Osteocyte (in vitro differentiated cells): ENCODE data around the gene HSPB7. TPM values are rescaled to one million over a fixed set of nuclear protein-coding genes. Genes with fewer than 3 reads are reported as not detected.
"Not testable (repeated sequence)": the region's sequence is repeated elsewhere in the genome, so short reads cannot be mapped to it uniquely, and the experiment has no call there.

Source experiments
- DNase-seq: peaks from one replicate; pipeline ENCODE4 v3.0.0; 2021; ENCODE audit warnings: mixed read lengths; ENCODE audit not compliant: unreplicated experiment; ENCODE audit errors: extremely low spot score
- H3K27ac Mint-ChIP-seq: one replicate; pipeline ENCODE4 v1.8.0; 2021; ENCODE audit warnings: mild to moderate bottlenecking, mixed read lengths; ENCODE audit not compliant: unreplicated experiment
- H3K27me3 Mint-ChIP-seq: one replicate; pipeline ENCODE4 v1.8.0; 2021; ENCODE audit warnings: mixed read lengths; ENCODE audit not compliant: unreplicated experiment
- H3K36me3 Mint-ChIP-seq: one replicate; pipeline ENCODE4 v1.8.0; 2021; ENCODE audit warnings: mixed read lengths; ENCODE audit not compliant: unreplicated experiment
- H3K4me1 Mint-ChIP-seq: one replicate; pipeline ENCODE4 v1.8.0; 2021; ENCODE audit warnings: mixed read lengths; ENCODE audit not compliant: unreplicated experiment
- H3K4me3 Mint-ChIP-seq: one replicate; pipeline ENCODE4 v1.8.0; 2021; ENCODE audit warnings: mild to moderate bottlenecking, moderate library complexity, mixed read lengths; ENCODE audit not compliant: unreplicated experiment
- H3K9me3 Mint-ChIP-seq: one replicate; pipeline ENCODE4 v1.8.0; 2021; ENCODE audit warnings: mixed read lengths; ENCODE audit not compliant: unreplicated experiment
- total RNA-seq: library from RNA; stranded (reverse); gene quantifications from 2 replicates; pipeline ENCODE4 v1.2.1, GENCODE V29; 2021
- TF ChIP-seq, protein P1 (sequence below): fragments of 200-600 bp; sonication (generic); IDR thresholded peaks from 2 replicates; pipeline ENCODE4 v1.5.0; 2021; ENCODE audit warnings: antibody characterized with exemption, mild to moderate bottlenecking, moderate library complexity

HSPB7 gene
- total RNA-seq, 1 donor from 2014 or later = 4.2 TPM

DNA sequence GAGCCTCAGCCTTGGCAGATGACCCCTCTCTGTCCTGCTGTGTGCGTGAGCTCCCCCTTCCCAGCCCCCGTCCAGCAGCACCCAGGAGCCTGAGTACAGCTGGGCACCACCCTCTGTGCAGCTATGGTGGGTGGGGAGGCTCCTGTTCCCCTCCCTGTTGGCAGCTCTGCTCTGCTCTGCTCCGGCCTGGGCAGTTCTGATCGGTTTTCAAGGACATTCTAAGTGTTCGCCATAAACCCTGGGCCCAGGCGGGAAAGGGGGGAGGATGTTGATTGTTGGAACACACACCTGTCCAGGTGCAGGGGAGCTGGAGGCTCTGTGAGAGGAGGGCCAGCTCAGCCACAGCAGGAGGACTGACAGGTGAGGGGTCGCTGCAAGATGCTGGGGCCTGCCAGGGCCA, 25.7 kb upstream of the HSPB7 start, which contains the start of gene CLCNKB:
CLCNKB (plus strand) TSS at position 262 of the 400 bp plus-strand sequence. CDS start 711 bp downstream, outside the sequence.
- Mint-ChIP-seq H3K27ac (no peak within 1 kb of the TSS), H3K9me3 (no peaks in the 10 kb centered on the region), H3K36me3 (no peaks in the 10 kb centered on the region), H3K4me1 (no peaks in the 10 kb centered on the region), H3K27me3 (no peaks in the 10 kb centered on the region), H3K4me3 (no peak within 1 kb of the TSS)
- TF ChIP-seq, protein P1, sequence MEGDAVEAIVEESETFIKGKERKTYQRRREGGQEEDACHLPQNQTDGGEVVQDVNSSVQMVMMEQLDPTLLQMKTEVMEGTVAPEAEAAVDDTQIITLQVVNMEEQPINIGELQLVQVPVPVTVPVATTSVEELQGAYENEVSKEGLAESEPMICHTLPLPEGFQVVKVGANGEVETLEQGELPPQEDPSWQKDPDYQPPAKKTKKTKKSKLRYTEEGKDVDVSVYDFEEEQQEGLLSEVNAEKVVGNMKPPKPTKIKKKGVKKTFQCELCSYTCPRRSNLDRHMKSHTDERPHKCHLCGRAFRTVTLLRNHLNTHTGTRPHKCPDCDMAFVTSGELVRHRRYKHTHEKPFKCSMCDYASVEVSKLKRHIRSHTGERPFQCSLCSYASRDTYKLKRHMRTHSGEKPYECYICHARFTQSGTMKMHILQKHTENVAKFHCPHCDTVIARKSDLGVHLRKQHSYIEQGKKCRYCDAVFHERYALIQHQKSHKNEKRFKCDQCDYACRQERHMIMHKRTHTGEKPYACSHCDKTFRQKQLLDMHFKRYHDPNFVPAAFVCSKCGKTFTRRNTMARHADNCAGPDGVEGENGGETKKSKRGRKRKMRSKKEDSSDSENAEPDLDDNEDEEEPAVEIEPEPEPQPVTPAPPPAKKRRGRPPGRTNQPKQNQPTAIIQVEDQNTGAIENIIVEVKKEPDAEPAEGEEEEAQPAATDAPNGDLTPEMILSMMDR = no peak
- DNase-seq = no peak

DNA sequence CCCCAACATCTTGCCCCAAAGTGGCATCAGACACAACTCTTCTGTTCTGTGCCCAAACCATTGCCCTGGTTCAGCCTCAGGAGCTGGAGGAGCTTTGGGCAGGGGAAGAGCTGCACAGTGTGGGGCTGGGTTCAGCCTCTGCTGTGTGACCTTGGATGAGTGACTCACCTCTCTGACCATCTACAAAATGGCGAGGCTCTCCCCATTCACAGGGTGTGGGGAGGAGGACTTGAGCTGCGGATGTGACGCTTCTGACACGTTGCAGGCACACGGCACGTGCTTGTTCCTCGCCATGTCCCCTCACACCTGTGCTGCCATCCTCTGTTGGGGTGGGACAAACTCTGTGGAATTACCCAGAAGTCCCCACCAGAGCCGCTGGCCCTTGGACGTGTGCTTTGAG, 24.8 kb upstream of the HSPB7 start:
- H3K36me3 Mint-ChIP-seq, H3K27ac Mint-ChIP-seq, H3K9me3 Mint-ChIP-seq, H3K27me3 Mint-ChIP-seq, H3K4me1 Mint-ChIP-seq, H3K4me3 Mint-ChIP-seq, DNase-seq: not testable (repeated sequence)

DNA sequence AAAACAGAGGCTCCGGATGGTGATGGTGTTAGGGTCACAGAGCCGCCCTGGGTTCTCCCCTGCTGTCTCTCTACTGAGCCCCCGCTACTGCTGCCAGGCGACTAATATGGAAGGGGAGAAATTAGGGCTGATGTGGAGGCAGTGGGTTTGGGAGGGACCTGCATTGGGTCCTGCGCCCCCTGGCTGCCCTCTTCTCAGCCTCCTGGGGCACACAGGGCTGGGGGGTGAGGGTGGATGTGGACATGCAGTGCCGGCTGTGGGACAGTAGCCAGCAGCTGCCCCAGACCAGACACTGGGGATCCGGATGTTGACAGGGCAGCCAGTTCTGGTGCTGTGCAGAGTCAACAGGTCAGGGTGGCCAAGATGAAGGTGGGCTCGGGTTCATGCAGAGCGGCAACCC, 24.3 kb upstream of the HSPB7 start:
- H3K9me3 Mint-ChIP-seq = no peaks in the 10 kb centered on the region

DNA sequence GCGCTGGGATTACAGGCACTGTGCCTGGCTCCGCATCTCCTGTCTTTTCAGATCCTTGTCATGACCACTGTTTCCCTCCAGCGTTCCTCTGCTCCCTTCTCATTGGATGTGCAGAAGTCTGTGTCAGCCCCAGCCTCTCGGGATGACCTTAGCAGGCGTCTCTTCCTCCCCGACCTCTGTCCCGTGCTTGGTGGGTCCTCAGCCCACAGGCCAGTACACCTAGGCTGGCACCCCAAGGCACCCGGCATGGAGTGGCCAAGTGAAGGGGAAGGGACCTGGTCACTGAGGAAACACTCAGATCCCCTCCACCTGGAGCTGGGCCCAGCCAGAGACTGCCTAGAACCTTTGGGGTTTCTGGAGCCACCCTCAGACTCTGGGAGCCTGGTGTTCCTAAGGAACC, 23.4 kb upstream of the HSPB7 start:
- DNase-seq = no peak
- H3K36me3 Mint-ChIP-seq = no peaks in the 10 kb centered on the region
- TF ChIP-seq, protein P1 = no peak

More for the DNA sequence above, 24.3 kb upstream of the HSPB7 start:
- Mint-ChIP-seq H3K4me1 (no peaks in the 10 kb centered on the region), H3K27me3 (peaks cover 6% of the 10 kb centered on the region), H3K4me3 (no peak overlapping the region), H3K36me3 (no peaks in the 10 kb centered on the region), H3K27ac (no peak overlapping the region)
- no peak for DNase-seq
- TF ChIP-seq, protein P1 = no peak

DNA sequence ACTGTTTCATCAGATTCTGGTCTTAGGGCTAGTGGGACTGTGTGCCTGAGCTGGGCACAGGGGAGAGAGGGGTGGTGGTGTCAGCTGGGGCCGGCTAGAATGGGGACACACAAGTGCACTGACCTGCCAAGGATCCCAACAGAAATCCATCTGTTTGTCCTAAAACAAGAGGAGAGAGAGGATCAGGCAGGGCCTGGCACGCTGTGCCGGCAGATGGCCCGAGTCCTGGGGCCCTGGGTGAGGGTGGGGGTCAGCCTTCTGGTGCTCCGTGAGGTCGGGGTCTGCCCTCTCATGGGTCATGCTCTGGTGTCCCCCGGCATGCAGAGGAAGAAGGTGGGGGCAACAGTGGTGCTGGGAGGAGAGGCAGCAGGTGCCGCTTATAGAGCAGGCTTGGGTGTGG, 22.0 kb upstream of the HSPB7 start:
- not testable (repeated sequence) for DNase-seq, H3K27me3 Mint-ChIP-seq, H3K9me3 Mint-ChIP-seq, H3K27ac Mint-ChIP-seq, H3K4me1 Mint-ChIP-seq, H3K36me3 Mint-ChIP-seq, H3K4me3 Mint-ChIP-seq

More for the DNA sequence above, 23.4 kb upstream of the HSPB7 start:
- Mint-ChIP-seq H3K27me3 (peaks cover 6% of the 10 kb centered on the region), H3K4me3 (no peak overlapping the region), H3K9me3 (no peaks in the 10 kb centered on the region), H3K27ac (no peak overlapping the region), H3K4me1 (no peaks in the 10 kb centered on the region)

DNA sequence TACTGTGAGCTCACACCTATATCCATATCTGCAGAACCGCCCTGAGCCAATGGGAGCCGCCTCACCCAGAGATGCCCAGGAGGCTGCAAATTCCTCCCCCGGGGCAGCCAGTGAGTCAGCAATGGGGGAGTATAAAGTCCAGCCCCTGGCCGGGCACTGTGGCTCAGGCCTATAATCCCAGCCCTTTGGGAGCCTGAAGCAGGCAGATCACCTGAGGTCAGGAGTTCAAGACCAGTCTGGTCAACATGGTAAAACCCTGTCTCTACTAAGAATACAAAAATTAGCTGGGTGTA, 20.7 kb upstream of the HSPB7 start:
- TF ChIP-seq, protein P1 = no peak
- DNase-seq = no peak
- no peaks in the 10 kb centered on the region for H3K9me3 Mint-ChIP-seq
- no peaks in the 10 kb centered on the region for H3K4me1 Mint-ChIP-seq
- H3K27me3 Mint-ChIP-seq = peaks cover 6% of the 10 kb centered on the region
- H3K36me3 Mint-ChIP-seq = no peaks in the 10 kb centered on the region
- H3K4me3 Mint-ChIP-seq = no peak overlapping the region
- H3K27ac Mint-ChIP-seq = no peak overlapping the region

DNA sequence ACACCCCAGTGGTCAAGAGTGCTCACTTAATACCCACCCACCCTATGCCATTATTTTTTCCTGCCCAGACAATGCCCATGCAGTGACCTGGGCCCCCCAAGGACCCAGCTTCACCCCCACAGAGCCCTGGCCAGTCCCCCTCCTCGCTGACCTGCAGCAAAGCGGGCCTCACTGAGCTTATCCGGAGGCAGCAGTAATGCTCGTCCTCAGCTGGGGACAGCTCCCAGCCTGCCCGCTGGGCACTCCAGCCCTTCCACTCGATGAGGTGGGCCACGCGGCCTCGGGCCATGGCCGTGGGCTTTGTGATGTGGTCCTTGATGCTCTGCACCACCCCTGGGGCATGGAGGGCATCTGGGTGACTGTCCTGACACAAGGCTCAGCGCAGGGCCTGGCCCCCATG, 18.6 kb upstream of the HSPB7 start:
- H3K9me3 Mint-ChIP-seq, DNase-seq, H3K36me3 Mint-ChIP-seq, H3K27ac Mint-ChIP-seq, H3K27me3 Mint-ChIP-seq, H3K4me1 Mint-ChIP-seq, H3K4me3 Mint-ChIP-seq: not testable (repeated sequence)

DNA sequence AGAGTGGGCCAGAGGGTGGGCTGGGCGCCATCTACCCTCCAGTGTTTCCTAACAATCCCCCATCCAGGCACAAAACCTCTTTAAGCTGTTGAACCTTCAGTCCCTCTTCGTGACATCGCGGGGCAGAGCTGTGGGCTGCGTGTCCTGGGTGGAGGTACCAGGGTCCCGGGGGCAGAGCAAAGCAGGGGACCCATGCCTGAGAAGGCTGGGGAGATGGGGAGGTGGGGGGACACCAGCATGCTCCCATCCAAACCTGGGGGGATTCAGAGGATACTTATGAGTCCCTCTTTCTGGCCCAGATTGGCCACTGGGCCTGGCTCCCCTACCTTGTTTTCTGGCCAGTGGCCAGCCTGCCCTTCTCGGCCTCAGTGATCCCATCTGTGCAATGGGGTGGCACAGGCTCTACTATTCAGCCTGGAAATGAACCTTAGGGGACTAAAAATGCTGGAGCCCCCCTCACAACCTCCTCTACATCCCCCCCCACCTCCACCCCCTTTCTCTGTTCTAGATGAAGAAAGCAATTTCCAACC, 15.3 kb upstream of the HSPB7 start:
- H3K27ac Mint-ChIP-seq, H3K27me3 Mint-ChIP-seq, DNase-seq: not testable (repeated sequence)

More for the DNA sequence above, 15.3 kb upstream of the HSPB7 start:
- H3K4me3 Mint-ChIP-seq, H3K9me3 Mint-ChIP-seq, H3K36me3 Mint-ChIP-seq, H3K4me1 Mint-ChIP-seq: not testable (repeated sequence)
